ENCODE measurements around the gene POLR2M. TPM values are rescaled to one million over a fixed set of nuclear protein-coding genes. Genes with fewer than 3 reads are reported as not detected.

The POLR2M gene
- polyA plus RNA-seq, 1 donor = 48.1 TPM

- Histone ChIP-seq H3K4me1 (ENCODE audit: control insufficient read depth, insufficient read depth, low read length) (peaks cover 6% of the 10 kb centered on the region), H3K27ac (ENCODE audit: low read length) (peak overlapping the region; percentile 94), H3K36me3 (ENCODE audit: control insufficient read depth, insufficient read depth, low read length) (peaks cover 33% of the 10 kb centered on the region), H3K27me3 (ENCODE audit: control insufficient read depth, insufficient read depth, low read length) (no peaks in the 10 kb centered on the region), H3K4me3 (ENCODE audit: low read length) (peak overlapping the region; percentile 96), H3K9me3 (ENCODE audit: control insufficient read depth, low read depth, low read length) (peaks cover 3% of the 10 kb centered on the region)
- peak in 1 of 2 donors; percentile 44 for DNase-seq
- WGBS (ENCODE audit: insufficient coverage, low lambda C conversion rate) = no CpG with 5 or more reads among the region's 4 CpGs
These were observed 1.5 kb downstream of the POLR2M start for GRCh38 chr15:57708047-57708446.

DNA sequence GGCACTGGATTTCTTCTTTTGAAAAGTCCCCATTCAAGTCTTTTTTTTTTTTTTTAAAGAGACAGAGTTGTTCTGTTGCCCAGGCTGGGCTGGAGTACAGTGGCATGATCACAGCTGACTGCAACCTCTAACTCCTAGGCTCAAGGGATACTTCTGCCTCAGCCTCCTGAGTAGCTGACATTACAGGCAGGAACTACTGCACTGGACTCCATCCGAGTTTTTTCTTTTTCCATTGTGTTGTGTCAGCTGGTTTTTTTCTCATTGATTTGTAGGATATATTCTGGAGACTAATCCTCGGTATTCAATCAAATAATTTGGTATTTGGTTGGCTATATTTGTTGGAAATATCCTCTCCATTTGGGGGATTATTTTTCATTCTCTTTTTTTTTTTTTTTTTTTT is 11.8 kb downstream of the POLR2M start:
- Histone ChIP-seq H3K4me1 (ENCODE audit: control insufficient read depth, insufficient read depth, low read length) (peaks cover 4% of the 10 kb centered on the region), H3K27ac (ENCODE audit: low read length) (no peak overlapping the region), H3K4me3 (ENCODE audit: low read length) (no peak overlapping the region), H3K9me3 (ENCODE audit: control insufficient read depth, low read depth, low read length) (no peaks in the 10 kb centered on the region), H3K27me3 (ENCODE audit: control insufficient read depth, insufficient read depth, low read length) (no peaks in the 10 kb centered on the region), H3K36me3 (ENCODE audit: control insufficient read depth, insufficient read depth, low read length) (peaks cover 16% of the 10 kb centered on the region)
- DNase-seq = no peak
- WGBS (ENCODE audit: insufficient coverage, low lambda C conversion rate) = 100% methylated on average over 1 of the region's 2 CpGs

GRCh38 chr15:57720867-57721266 is 14.4 kb downstream of the POLR2M start:
- H3K9me3 ChIP-seq (ENCODE audit: control insufficient read depth, low read depth, low read length) = peaks cover 5% of the 10 kb centered on the region
- WGBS (ENCODE audit: insufficient coverage, low lambda C conversion rate) = 83% methylated on average over 1 of the region's 3 CpGs
- H3K4me3 ChIP-seq (ENCODE audit: low read length) = no peak overlapping the region
- peaks cover 4% of the 10 kb centered on the region for H3K4me1 ChIP-seq (ENCODE audit: control insufficient read depth, insufficient read depth, low read length)
- H3K27me3 ChIP-seq (ENCODE audit: control insufficient read depth, insufficient read depth, low read length) = no peaks in the 10 kb centered on the region
- peaks cover 2% of the 10 kb centered on the region for H3K36me3 ChIP-seq (ENCODE audit: control insufficient read depth, insufficient read depth, low read length)
- DNase-seq = no peak
- H3K27ac ChIP-seq (ENCODE audit: low read length) = no peak overlapping the region

DNA sequence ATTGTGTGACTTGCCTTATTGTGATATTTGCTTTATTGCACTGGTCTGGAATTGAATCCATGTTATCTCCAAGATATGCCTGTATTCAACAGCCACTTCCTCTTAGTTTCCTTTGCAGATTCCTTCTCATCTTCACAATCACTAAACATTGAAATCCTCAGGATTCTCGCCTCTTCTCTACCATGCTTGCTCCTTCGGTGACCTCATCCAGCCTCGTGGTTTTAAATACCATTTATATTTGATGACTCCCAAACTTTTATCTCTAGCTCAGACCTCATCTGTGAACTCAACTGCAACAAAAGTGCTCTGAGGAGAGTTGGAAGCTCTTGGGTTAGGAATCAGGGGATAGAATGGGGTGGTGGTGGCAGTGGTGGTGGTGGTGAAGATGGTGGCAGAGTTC is 19.9 kb downstream of the POLR2M start:
- no peak overlapping the region for H3K4me3 ChIP-seq (ENCODE audit: low read length)
- DNase-seq = no peak
- H3K36me3 ChIP-seq (ENCODE audit: control insufficient read depth, insufficient read depth, low read length) = no peaks in the 10 kb centered on the region
- H3K27me3 ChIP-seq (ENCODE audit: control insufficient read depth, insufficient read depth, low read length) = no peaks in the 10 kb centered on the region
- H3K27ac ChIP-seq (ENCODE audit: low read length) = no peak overlapping the region
- H3K4me1 ChIP-seq (ENCODE audit: control insufficient read depth, insufficient read depth, low read length) = no peaks in the 10 kb centered on the region
- H3K9me3 ChIP-seq (ENCODE audit: control insufficient read depth, low read depth, low read length) = peaks cover 5% of the 10 kb centered on the region
- 100% methylated on average over 2 of the region's 3 CpGs for WGBS (ENCODE audit: insufficient coverage, low lambda C conversion rate)

DNA sequence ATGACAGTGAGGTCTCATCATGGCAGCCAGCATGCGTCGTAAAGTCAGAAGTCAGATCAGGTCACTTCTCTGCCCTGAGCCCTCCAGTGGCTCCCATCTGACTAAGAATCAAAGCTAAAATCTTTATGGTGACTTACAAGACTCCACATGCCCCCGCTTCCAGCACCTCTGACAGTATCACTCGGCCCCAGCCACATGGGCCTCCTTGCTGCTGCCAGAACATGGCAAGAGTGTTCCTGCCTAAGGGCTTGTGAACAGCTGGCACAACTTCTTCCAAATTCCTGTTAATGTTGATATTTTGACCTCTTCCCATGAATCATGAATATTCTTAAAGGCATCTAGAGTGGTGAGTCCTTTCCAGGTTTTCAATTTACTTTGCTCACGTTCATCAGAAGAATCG is 20.5 kb downstream of the POLR2M start:
- no CpG with 5 or more reads among the region's 6 CpGs for WGBS (ENCODE audit: insufficient coverage, low lambda C conversion rate)
- DNase-seq = no peak
- Histone ChIP-seq H3K4me1 (ENCODE audit: control insufficient read depth, insufficient read depth, low read length) (no peaks in the 10 kb centered on the region), H3K4me3 (ENCODE audit: low read length) (no peak overlapping the region), H3K27ac (ENCODE audit: low read length) (no peak overlapping the region), H3K27me3 (ENCODE audit: control insufficient read depth, insufficient read depth, low read length) (no peaks in the 10 kb centered on the region), H3K36me3 (ENCODE audit: control insufficient read depth, insufficient read depth, low read length) (no peaks in the 10 kb centered on the region), H3K9me3 (ENCODE audit: control insufficient read depth, low read depth, low read length) (peaks cover 5% of the 10 kb centered on the region)

DNA sequence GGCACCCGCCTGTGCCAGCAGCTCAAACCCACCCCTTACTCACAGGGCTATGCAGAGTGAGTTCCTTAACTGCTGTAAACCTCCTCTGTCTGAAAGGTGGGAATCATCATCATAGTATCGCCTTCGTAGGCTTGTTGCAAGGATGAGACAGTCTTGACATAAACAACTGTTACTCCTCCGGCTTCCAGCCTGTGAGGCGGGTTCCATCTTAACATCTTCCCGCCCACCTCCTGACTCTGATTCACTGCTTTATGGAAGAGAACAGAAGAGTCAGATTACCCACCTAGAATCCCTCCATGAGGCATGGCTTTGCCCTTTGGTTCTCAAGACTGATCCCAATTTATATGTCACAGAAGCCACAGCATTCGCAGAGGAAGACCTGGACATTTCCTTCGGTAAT is 21.9 kb downstream of the POLR2M start:
- no peak for DNase-seq
- 100% methylated on average over 2 of the region's 8 CpGs for WGBS (ENCODE audit: insufficient coverage, low lambda C conversion rate)
- H3K27me3 ChIP-seq (ENCODE audit: control insufficient read depth, insufficient read depth, low read length) = no peaks in the 10 kb centered on the region

DNA sequence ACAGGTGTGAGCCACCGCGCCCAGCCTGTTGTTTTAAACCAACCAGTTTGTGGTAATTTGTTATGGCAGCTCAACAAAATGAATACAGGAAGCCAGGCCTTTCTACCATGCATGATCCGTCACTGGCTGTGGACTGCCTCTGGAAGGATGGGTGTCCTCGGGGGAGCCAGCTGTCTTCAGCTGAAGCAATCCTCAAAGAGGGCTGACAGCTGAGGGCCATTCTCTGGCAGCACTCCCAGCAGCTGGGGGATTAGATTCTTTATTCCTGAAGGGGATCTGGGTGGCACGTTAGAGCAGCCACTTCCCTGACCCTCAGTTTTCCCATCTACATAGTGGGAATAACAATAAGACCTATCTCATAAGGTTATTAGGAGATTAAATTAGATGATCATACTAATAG is 24.4 kb downstream of the POLR2M start:
- no peaks in the 10 kb centered on the region for H3K27me3 ChIP-seq (ENCODE audit: control insufficient read depth, insufficient read depth, low read length)
- H3K4me3 ChIP-seq (ENCODE audit: low read length) = no peak overlapping the region
- no peaks in the 10 kb centered on the region for H3K4me1 ChIP-seq (ENCODE audit: control insufficient read depth, insufficient read depth, low read length)
- no peak overlapping the region for H3K27ac ChIP-seq (ENCODE audit: low read length)
- no peak for DNase-seq
- WGBS (ENCODE audit: insufficient coverage, low lambda C conversion rate) = no CpG with 5 or more reads among the region's 5 CpGs
- no peaks in the 10 kb centered on the region for H3K9me3 ChIP-seq (ENCODE audit: control insufficient read depth, low read depth, low read length)
- H3K36me3 ChIP-seq (ENCODE audit: control insufficient read depth, insufficient read depth, low read length) = no peaks in the 10 kb centered on the region

More for the DNA sequence above, 21.9 kb downstream of the POLR2M start:
- Histone ChIP-seq H3K4me1 (ENCODE audit: control insufficient read depth, insufficient read depth, low read length) (no peaks in the 10 kb centered on the region), H3K9me3 (ENCODE audit: control insufficient read depth, low read depth, low read length) (peaks cover 5% of the 10 kb centered on the region), H3K27ac (ENCODE audit: low read length) (no peak overlapping the region), H3K36me3 (ENCODE audit: control insufficient read depth, insufficient read depth, low read length) (no peaks in the 10 kb centered on the region), H3K4me3 (ENCODE audit: low read length) (no peak overlapping the region)

GRCh38 chr15:57731530-57732103 is 25.1 kb downstream of the POLR2M start:
- Histone ChIP-seq H3K27ac (ENCODE audit: low read length) (no peak overlapping the region), H3K4me1 (ENCODE audit: control insufficient read depth, insufficient read depth, low read length) (no peaks in the 10 kb centered on the region), H3K4me3 (ENCODE audit: low read length) (no peak overlapping the region), H3K27me3 (ENCODE audit: control insufficient read depth, insufficient read depth, low read length) (no peaks in the 10 kb centered on the region), H3K36me3 (ENCODE audit: control insufficient read depth, insufficient read depth, low read length) (no peaks in the 10 kb centered on the region), H3K9me3 (ENCODE audit: control insufficient read depth, low read depth, low read length) (no peaks in the 10 kb centered on the region)
- WGBS (ENCODE audit: insufficient coverage, low lambda C conversion rate) = 50% methylated on average over 3 of the region's 6 CpGs
- DNase-seq = no peak

- peak; percentile 33 to 34 for DNase-seq
- H3K4me1 ChIP-seq (ENCODE audit: control insufficient read depth, insufficient read depth, low read length) = no peaks in the 10 kb centered on the region
- no peak overlapping the region for H3K4me3 ChIP-seq (ENCODE audit: low read length)
- WGBS (ENCODE audit: insufficient coverage, low lambda C conversion rate) = 71% methylated on average over 5 of the region's 12 CpGs
- no peaks in the 10 kb centered on the region for H3K27me3 ChIP-seq (ENCODE audit: control insufficient read depth, insufficient read depth, low read length)
- no peaks in the 10 kb centered on the region for H3K36me3 ChIP-seq (ENCODE audit: control insufficient read depth, insufficient read depth, low read length)
- H3K27ac ChIP-seq (ENCODE audit: low read length) = no peak overlapping the region
- H3K9me3 ChIP-seq (ENCODE audit: control insufficient read depth, low read depth, low read length) = no peaks in the 10 kb centered on the region
These were observed 26.2 kb downstream of the POLR2M start for GRCh38 chr15:57732526-57733331.

DNA sequence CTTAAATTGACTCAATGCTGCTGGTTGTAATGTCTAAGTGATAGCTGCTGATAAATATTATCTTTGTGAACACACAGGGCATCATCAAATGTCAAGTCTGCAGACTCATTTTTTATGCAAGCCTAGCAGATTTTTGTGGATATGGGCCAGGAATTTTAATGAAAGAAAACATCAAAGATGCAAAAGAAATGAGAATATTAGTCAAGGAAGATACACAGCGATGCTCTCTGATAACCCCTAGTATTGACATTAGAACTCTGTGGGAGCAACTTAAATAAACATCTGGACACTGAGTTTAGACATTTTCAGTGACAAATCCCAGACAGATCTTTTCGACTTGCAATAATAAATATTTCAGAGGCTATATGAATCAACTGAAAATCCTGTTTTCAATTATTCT is 28.3 kb downstream of the POLR2M start:
- no peaks in the 10 kb centered on the region for H3K4me1 ChIP-seq (ENCODE audit: control insufficient read depth, insufficient read depth, low read length)

GRCh38 chr15:57735431-57735830 is 28.9 kb downstream of the POLR2M start:
- Histone ChIP-seq H3K27me3 (ENCODE audit: control insufficient read depth, insufficient read depth, low read length) (no peaks in the 10 kb centered on the region), H3K27ac (ENCODE audit: low read length) (no peak overlapping the region), H3K9me3 (ENCODE audit: control insufficient read depth, low read depth, low read length) (no peaks in the 10 kb centered on the region), H3K4me1 (ENCODE audit: control insufficient read depth, insufficient read depth, low read length) (no peaks in the 10 kb centered on the region), H3K4me3 (ENCODE audit: low read length) (no peak overlapping the region), H3K36me3 (ENCODE audit: control insufficient read depth, insufficient read depth, low read length) (no peaks in the 10 kb centered on the region)
- 90% methylated on average over 4 of the region's 8 CpGs for WGBS (ENCODE audit: insufficient coverage, low lambda C conversion rate)
- DNase-seq = no peak

More for the DNA sequence above, 28.3 kb downstream of the POLR2M start:
- Histone ChIP-seq H3K27ac (ENCODE audit: low read length) (no peak overlapping the region), H3K36me3 (ENCODE audit: control insufficient read depth, insufficient read depth, low read length) (no peaks in the 10 kb centered on the region), H3K27me3 (ENCODE audit: control insufficient read depth, insufficient read depth, low read length) (no peaks in the 10 kb centered on the region), H3K4me3 (ENCODE audit: low read length) (no peak overlapping the region), H3K9me3 (ENCODE audit: control insufficient read depth, low read depth, low read length) (no peaks in the 10 kb centered on the region)
- DNase-seq = no peak
- 100% methylated on average over 1 of the region's 2 CpGs for WGBS (ENCODE audit: insufficient coverage, low lambda C conversion rate)

Data from large intestine (tissue), 3 donors.